Upper lobe of left lung (tissue), 4 donors: Measurements from ENCODE around the gene FEM1A.

Experiments used
- POLR2AphosphoS5 ChIP-seq, 2 donors: sonication (generic); formaldehyde crosslinking; IDR thresholded peaks; one replicate each; pipeline ENCODE4 v1.5.1; 2017; ENCODE audit warnings: antibody characterized with exemption in 2 of 2
- TF ChIP-seq, protein P1 (sequence below), 6 experiments: fragments of 450-650 bp in 4 of 6; fragments of 200-600 bp in 2 of 6; sonication (generic) in 2 of 6; IDR thresholded peaks; one replicate each; pipeline ENCODE4 v1.5.1; 2016 to 2019; ENCODE audit warnings: antibody characterized with exemption in 6 of 6

DNA sequence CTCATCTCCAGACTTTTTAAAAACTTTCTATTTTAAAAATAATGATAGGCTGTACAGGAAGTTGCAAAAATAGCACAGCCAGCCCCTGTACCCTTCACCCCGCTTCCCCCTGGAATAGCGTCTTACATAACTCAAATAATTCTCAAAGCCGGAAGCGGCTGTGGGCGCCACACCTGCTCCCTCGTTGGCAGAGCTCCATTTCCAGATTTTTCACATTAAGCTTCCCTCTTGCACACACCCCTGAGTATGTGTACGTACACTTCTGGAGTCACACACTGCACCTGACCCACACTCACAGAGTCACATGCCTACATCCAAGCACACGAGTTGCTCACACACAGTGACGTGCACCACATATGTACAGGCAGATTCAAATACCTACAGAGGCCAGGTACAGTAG is 42.9 kb upstream of the FEM1A start:
- TF ChIP-seq, protein P1, sequence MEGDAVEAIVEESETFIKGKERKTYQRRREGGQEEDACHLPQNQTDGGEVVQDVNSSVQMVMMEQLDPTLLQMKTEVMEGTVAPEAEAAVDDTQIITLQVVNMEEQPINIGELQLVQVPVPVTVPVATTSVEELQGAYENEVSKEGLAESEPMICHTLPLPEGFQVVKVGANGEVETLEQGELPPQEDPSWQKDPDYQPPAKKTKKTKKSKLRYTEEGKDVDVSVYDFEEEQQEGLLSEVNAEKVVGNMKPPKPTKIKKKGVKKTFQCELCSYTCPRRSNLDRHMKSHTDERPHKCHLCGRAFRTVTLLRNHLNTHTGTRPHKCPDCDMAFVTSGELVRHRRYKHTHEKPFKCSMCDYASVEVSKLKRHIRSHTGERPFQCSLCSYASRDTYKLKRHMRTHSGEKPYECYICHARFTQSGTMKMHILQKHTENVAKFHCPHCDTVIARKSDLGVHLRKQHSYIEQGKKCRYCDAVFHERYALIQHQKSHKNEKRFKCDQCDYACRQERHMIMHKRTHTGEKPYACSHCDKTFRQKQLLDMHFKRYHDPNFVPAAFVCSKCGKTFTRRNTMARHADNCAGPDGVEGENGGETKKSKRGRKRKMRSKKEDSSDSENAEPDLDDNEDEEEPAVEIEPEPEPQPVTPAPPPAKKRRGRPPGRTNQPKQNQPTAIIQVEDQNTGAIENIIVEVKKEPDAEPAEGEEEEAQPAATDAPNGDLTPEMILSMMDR (IDR thresholded peaks at IDR 0.05) = no peak
- TF ChIP-seq POLR2AphosphoS5 (IDR thresholded peaks at IDR 0.05) = no peak
